Stimulated activated CD4-positive, alpha-beta T cell treated with anti-CD3 and anti-CD28 coated beads, Interleukin-1b, Interleukin-23, amount 100 ng/mL, for 48 hours (primary cell): ENCODE data around the gene WDHD1.
"Not testable (repeated sequence)": the region's sequence is repeated elsewhere in the genome, so short reads cannot be mapped to it uniquely, and the experiment has no call there.

Experiments used
- DNase-seq: peaks from one replicate; pipeline ENCODE4 v3.0.0-alpha.2; 2020

The WDHD1 gene

GRCh38 chr14:55045087-55045486, 18.2 kb upstream of the WDHD1 start:
- DNase-seq, result no peak

- no peak for DNase-seq
Observed at GRCh38 chr14:55043528-55043927, 16.6 kb upstream of the WDHD1 start.

GRCh38 chr14:55038708-55039107, 11.8 kb upstream of the WDHD1 start:
- DNase-seq, result no peak

- not testable (repeated sequence) for DNase-seq
Observed at GRCh38 chr14:55037995-55038394, 11.1 kb upstream of the WDHD1 start.

- no peak for DNase-seq
Observed at GRCh38 chr14:55031190-55031589, 4.3 kb upstream of the WDHD1 start.

GRCh38 chr14:55028476-55028875, 1.6 kb upstream of the WDHD1 start:
- no peak for DNase-seq

- DNase-seq, result no peak
Observed at GRCh38 chr14:55028066-55028465, 1.2 kb upstream of the WDHD1 start.

GRCh38 chr14:55026441-55026792, 482 bp downstream of the WDHD1 start:
- no peak for DNase-seq

- no peak for DNase-seq
Observed at GRCh38 chr14:55025948-55026347, 951 bp downstream of the WDHD1 start.

- not testable (repeated sequence) for DNase-seq
Observed at GRCh38 chr14:55024365-55024764, 2.5 kb downstream of the WDHD1 start.

GRCh38 chr14:55019968-55020554, 6.8 kb downstream of the WDHD1 start:
- no peak for DNase-seq

GRCh38 chr14:55015006-55015405, 11.9 kb downstream of the WDHD1 start:
- no peak for DNase-seq

- no peak for DNase-seq
Observed at GRCh38 chr14:55005071-55005470, 21.8 kb downstream of the WDHD1 start.

- no peak for DNase-seq
Observed at GRCh38 chr14:55000381-55000780, 26.5 kb downstream of the WDHD1 start.

GRCh38 chr14:54985156-54985555, 41.7 kb downstream of the WDHD1 start:
- no peak for DNase-seq

- DNase-seq, result no peak
Observed at GRCh38 chr14:54981698-54982097, 45.2 kb downstream of the WDHD1 start.

GRCh38 chr14:54979039-54979438, 47.9 kb downstream of the WDHD1 start:
- no peak for DNase-seq

GRCh38 chr14:54976316-54976715, 50.6 kb downstream of the WDHD1 start:
- DNase-seq, result no peak

- DNase-seq, result no peak
Observed at GRCh38 chr14:54975856-54976255, 51.0 kb downstream of the WDHD1 start.

- no peak for DNase-seq
Observed at GRCh38 chr14:54974788-54975414, 52.0 kb downstream of the WDHD1 start.

- DNase-seq, result no peak
Observed at GRCh38 chr14:54967496-54967895, 59.4 kb downstream of the WDHD1 start.

GRCh38 chr14:54955143-54955542, 71.8 kb downstream of the WDHD1 start:
- DNase-seq, result no peak

- DNase-seq, result not testable (repeated sequence)
Observed at GRCh38 chr14:54953609-54954008, 73.3 kb downstream of the WDHD1 start.

- DNase-seq, result not testable (repeated sequence)
Observed at GRCh38 chr14:54952803-54953202, 74.1 kb downstream of the WDHD1 start.

- DNase-seq, result no peak
Observed at GRCh38 chr14:54947230-54947629, 79.7 kb downstream of the WDHD1 start.
